Measurements from ENCODE around the gene HOXC9.

The HOXC9 gene

GRCh38 chr12:53988541-53989226 is 11.3 kb upstream of the HOXC9 start:
- DNase-seq: no peak

- no peak for DNase-seq
Observed at GRCh38 chr12:53989227-53990113, 10.5 kb upstream of the HOXC9 start.

GRCh38 chr12:53990311-53991076 is 9.5 kb upstream of the HOXC9 start:
- DNase-seq: no peak

- no peak for DNase-seq
Observed at GRCh38 chr12:53991077-53991460, 8.9 kb upstream of the HOXC9 start.

GRCh38 chr12:53992377-53992889 is 7.5 kb upstream of the HOXC9 start:
- no peak for DNase-seq

GRCh38 chr12:53993162-53994008 is 6.6 kb upstream of the HOXC9 start:
- no peak for DNase-seq

GRCh38 chr12:53994009-53994263 is 6.0 kb upstream of the HOXC9 start:
- no peak for DNase-seq

- no peak for DNase-seq
Observed at GRCh38 chr12:53994264-53995001, 5.5 kb upstream of the HOXC9 start.

- DNase-seq: peak; percentile 52
Observed at GRCh38 chr12:53995002-53995377, 5.0 kb upstream of the HOXC9 start.

GRCh38 chr12:53995378-53996239 is 4.4 kb upstream of the HOXC9 start:
- DNase-seq: no peak

GRCh38 chr12:53996240-53997203 is 3.4 kb upstream of the HOXC9 start:
- DNase-seq: no peak

- DNase-seq: no peak
Observed at GRCh38 chr12:53997204-53998109, 2.5 kb upstream of the HOXC9 start.

- DNase-seq: no peak
Observed at GRCh38 chr12:53998110-53998899, 1.7 kb upstream of the HOXC9 start.

GRCh38 chr12:53998900-53999236 is 1.1 kb upstream of the HOXC9 start:
- no peak for DNase-seq

GRCh38 chr12:53999559-54000115 is 324 bp upstream of the HOXC9 start:
- peak; percentile 54 for DNase-seq

- DNase-seq: no peak
Observed at GRCh38 chr12:54001283-54002187, 1.6 kb downstream of the HOXC9 start.
